ENCODE results near the gene EIF1. TPM values are rescaled to one million over a fixed set of nuclear protein-coding genes. Genes with fewer than 3 reads are reported as not detected.

The EIF1 gene
- total and polyA plus RNA-seq, 2 experiments from 2014 or later, result 272 to 603 TPM

GRCh38 chr17:41731836-41732235 is 43.2 kb downstream of the EIF1 start:
- H3K9me3 Mint-ChIP-seq, result no peaks in the 10 kb centered on the region
- ATAC-seq (no peak), DNase-seq (ENCODE audit: low spot score) (no peak)
- H3K27ac ChIP-seq (ENCODE audit: low read depth), result no peak overlapping the region
- no peak overlapping the region for H3K4me2 ChIP-seq
- no peak overlapping the region for H3K27ac Mint-ChIP-seq
- no peaks in the 10 kb centered on the region for H3K79me2 ChIP-seq (replicated peaks; ENCODE audit: insufficient read depth)
- H3F3A ChIP-seq (replicated peaks; ENCODE audit: low read depth), result no peaks in the 10 kb centered on the region
- no peaks in the 10 kb centered on the region for H4K20me1 ChIP-seq (replicated peaks; ENCODE audit: insufficient read depth)
- H3K4me1 ChIP-seq (ENCODE audit: insufficient read depth), result peaks cover 6% of the 10 kb centered on the region; the same call in 1 of the 2 replicates
- H3K36me3 ChIP-seq (ENCODE audit: insufficient read depth), result no peaks in the 10 kb centered on the region
- H3K4me1 Mint-ChIP-seq, result peaks cover 14% of the 10 kb centered on the region
- no peak overlapping the region for H3K4me3 ChIP-seq
- peaks cover 61% of the 10 kb centered on the region for H3K27me3 Mint-ChIP-seq (ENCODE audit: insufficient read depth, low read depth, poor library complexity)
- peaks cover 58% of the 10 kb centered on the region for H3K27me3 ChIP-seq (ENCODE audit: insufficient read depth)
- no peaks in the 10 kb centered on the region for H3K9me2 ChIP-seq (ENCODE audit: insufficient read depth)
- H2AFZ ChIP-seq, result no peak overlapping the region
- TF ChIP-seq JUNB (IDR thresholded peaks at IDR 0.05; ENCODE audit: unreplicated experiment) (no peak), REST (IDR thresholded peaks at IDR 0.05; ENCODE audit: unreplicated experiment) (no peak), ZNF114 (CRISPR knock-in tag; IDR thresholded peaks at IDR 0.05) (no peak), POLR2AphosphoS5 (IDR thresholded peaks at IDR 0.05; ENCODE audit: low read depth) (no peak), EZH2 (IDR thresholded peaks at IDR 0.05; ENCODE audit: low read depth, unreplicated experiment) (no peak), ZNF331 (CRISPR knock-in tag; IDR thresholded peaks at IDR 0.05; ENCODE audit: low read depth) (no peak), NANOG (IDR thresholded peaks at IDR 0.05; ENCODE audit: borderline replicate concordance) (no peak), ETS1 (IDR thresholded peaks at IDR 0.05) (no peak), STAT1 (IDR thresholded peaks at IDR 0.05; ENCODE audit: unreplicated experiment) (no peak), CREB1 (CRISPR knock-in tag; IDR thresholded peaks at IDR 0.05; ENCODE audit: low read depth) (no peak), EZH2phosphoT487 (IDR thresholded peaks at IDR 0.05; ENCODE audit: unreplicated experiment) (no peak), ZNF462 (CRISPR knock-in tag; IDR thresholded peaks at IDR 0.05) (no peak), CTCF (conservative IDR thresholded peaks at IDR 0.05; ENCODE audit: low read depth in 2 of 2) (no peak)
- no peak overlapping the region for H3K4me3 Mint-ChIP-seq
- H3K36me3 Mint-ChIP-seq (ENCODE audit: low read depth), result no peaks in the 10 kb centered on the region; the same call in 2 of the 3 replicates

Measured in GM23338 (cell line).